Measurements from ENCODE around the gene ZFPM1.
"Not testable (repeated sequence)": the region's sequence is repeated elsewhere in the genome, so short reads cannot be mapped to it uniquely, and the experiment has no call there.

ZFPM1 gene

DNA sequence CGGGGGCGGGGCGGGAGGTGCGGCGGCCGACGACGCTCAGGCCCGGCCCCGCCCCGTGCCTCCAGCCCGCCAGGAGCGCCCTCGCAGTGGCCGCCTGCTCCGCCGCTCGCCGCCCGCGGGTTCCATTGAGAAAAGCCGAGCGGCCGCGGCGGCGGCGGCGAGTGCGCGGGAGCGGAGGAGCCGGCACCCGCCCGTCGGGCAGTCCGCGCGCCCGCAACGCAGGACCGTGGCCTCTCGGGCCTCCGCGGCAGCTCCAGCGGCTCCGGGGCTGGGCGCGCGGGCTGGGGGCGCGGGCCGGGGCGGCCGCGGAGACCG, at the start of gene ZFPM1:
Gene ZFPM1 (plus strand): TSS at position 64 of the 315 bp plus-strand sequence. CDS start 359 bp downstream, outside the sequence.
- Histone ChIP-seq H3K27ac (ENCODE audit: low read length) (no peak within 1 kb of the TSS), H3K27me3 (ENCODE audit: low read depth, low read length) (peaks cover 1% of the 10 kb centered on the region), H3K4me1 (ENCODE audit: control insufficient read depth in 1 of 2, insufficient read depth in 2 of 2, low read length in 2 of 2) (peaks cover 0 to 32% of the 10 kb centered on the region in 2 donors)

DNA sequence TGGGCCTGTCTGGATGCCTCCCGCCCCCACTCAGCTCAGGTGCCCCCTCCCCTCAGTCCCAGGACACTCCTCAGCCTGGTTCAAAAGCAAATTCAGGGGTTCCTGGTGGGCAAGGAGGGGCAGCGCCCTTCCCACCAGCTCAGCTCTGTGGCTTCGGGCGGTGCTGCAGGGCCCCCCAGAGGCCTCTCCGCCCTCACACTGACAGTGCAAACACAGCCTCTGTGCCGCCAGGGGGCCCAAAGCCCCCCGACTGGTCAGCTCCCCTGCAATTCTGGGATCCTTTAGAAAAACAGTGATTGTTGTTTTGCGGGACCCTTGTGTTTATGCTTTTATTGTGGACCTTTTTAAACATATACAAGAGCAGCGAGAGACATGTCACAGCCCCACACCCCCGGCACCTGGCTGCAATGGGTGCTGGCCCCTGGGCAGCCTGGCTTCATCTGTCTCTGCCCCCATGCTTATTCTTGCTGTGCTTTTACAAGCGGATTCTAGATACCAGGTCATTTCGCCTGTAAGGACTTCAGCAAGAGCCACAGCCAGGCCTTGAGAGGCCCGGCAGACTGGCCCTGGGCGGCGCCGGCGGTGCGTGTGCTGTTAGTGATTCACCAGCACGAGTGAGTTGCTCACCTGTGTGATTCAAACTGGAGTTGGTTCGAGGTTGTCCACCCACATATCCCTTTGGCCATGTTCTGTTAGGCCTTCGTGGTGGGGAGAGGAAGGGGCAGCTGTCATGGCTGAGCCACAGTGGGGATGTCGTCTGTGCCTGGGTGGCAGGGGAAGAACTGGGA, 49.1 kb upstream of the ZFPM1 start:
- Histone ChIP-seq H3K4me1 (ENCODE audit: control insufficient read depth in 1 of 2, insufficient read depth in 2 of 2, low read length in 2 of 2) (no peaks in the 10 kb centered on the region), H3K27me3 (ENCODE audit: low read depth, low read length) (no peaks in the 10 kb centered on the region), H3K9me3 (ENCODE audit: control insufficient read depth in 1 of 2, low read length in 2 of 2) (no peaks in the 10 kb centered on the region)

More for the DNA sequence above, at the start of gene ZFPM1:
- Histone ChIP-seq H3K9me3 (ENCODE audit: control insufficient read depth in 1 of 2, low read length in 2 of 2) (no peaks in the 10 kb centered on the region), H3K36me3 (ENCODE audit: control insufficient read depth in 1 of 2, insufficient read depth in 2 of 2, low read length in 2 of 2) (no peaks in the 10 kb centered on the region), H3K4me3 (ENCODE audit: low read depth in 1 of 2, low read length in 2 of 2) (peak within 1 kb of the TSS; percentile 68 to 73)

DNA sequence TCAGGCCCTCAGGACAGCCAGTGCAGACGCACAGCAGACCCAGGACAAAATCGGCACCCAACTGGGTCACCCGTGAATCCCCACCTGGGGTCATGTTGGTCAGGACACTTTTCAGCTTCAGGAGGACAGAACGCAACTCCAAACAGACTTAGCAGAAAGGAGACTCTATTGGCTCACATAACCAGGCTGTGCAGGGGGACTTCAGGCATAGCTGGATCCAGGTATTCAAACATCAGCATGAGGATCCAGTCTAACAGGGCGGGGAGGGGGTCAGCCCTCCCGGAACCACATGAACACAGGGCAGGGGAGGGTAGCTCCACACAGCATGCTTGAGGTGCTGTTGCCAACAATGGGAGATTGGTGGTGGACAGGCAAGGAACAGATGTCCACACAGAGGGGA, 48.3 kb upstream of the ZFPM1 start:
- Histone ChIP-seq H3K27me3 (ENCODE audit: low read depth, low read length) (no peaks in the 10 kb centered on the region), H3K4me1 (ENCODE audit: control insufficient read depth in 1 of 2, insufficient read depth in 2 of 2, low read length in 2 of 2) (no peaks in the 10 kb centered on the region), H3K9me3 (ENCODE audit: control insufficient read depth in 1 of 2, low read length in 2 of 2) (no peaks in the 10 kb centered on the region), H3K27ac (ENCODE audit: low read length) (no peak overlapping the region), H3K36me3 (ENCODE audit: control insufficient read depth in 1 of 2, insufficient read depth in 2 of 2, low read length in 2 of 2) (no peaks in the 10 kb centered on the region), H3K4me3 (ENCODE audit: low read depth in 1 of 2, low read length in 2 of 2) (no peak overlapping the region)

More for the DNA sequence above, 49.1 kb upstream of the ZFPM1 start:
- H3K4me3 ChIP-seq (ENCODE audit: low read depth in 1 of 2, low read length in 2 of 2) = no peak overlapping the region
- no peaks in the 10 kb centered on the region for H3K36me3 ChIP-seq (ENCODE audit: control insufficient read depth in 1 of 2, insufficient read depth in 2 of 2, low read length in 2 of 2)
- H3K27ac ChIP-seq (ENCODE audit: low read length) = no peak overlapping the region

DNA sequence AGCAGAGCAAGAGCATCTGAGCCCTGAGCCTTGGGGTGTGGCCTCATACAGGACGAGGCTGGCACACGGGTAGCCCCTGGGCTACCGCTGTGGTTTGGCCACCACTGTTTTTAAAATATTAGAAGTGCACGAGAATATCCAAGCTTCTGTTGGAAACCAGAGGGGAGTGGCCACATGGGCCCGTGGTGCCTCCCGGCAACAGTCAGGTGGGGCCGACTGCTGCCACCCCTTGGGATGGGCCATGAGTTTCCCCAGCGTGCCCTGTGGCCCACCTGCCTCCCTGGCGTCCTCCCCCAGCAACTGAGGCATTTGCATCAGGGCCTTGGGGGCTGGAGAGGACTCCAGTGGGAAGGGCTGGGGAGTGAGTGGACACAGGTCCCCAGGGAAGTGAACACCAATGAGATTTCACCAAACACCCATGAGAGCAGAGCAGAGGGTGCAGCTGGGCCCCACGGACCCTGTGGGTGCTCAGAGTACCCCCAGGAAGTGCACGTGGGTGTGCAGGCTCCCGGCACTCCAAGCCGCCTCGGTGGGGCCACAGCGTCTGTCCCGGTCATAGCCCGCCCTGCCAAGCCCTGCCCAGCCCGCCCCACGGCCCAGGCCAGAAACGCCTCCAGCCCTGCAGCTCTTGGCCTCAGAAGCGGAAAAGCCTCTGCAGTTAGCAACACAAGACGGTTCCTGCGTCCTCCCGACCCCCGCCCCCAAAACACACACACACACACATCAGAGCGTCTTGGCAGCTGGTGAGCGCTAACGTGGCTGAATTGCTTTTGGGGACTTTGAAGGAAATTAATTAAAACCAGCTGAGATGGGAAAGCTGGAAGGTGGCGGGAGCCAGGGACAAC, 47.6 kb upstream of the ZFPM1 start:
- H3K4me1 ChIP-seq (ENCODE audit: control insufficient read depth in 1 of 2, insufficient read depth in 2 of 2, low read length in 2 of 2) = no peaks in the 10 kb centered on the region
- no peaks in the 10 kb centered on the region for H3K36me3 ChIP-seq (ENCODE audit: control insufficient read depth in 1 of 2, insufficient read depth in 2 of 2, low read length in 2 of 2)
- no peaks in the 10 kb centered on the region for H3K27me3 ChIP-seq (ENCODE audit: low read depth, low read length)
- peak overlapping the region in 1 of 2 donors; percentile 17 for H3K4me3 ChIP-seq (ENCODE audit: low read depth in 1 of 2, low read length in 2 of 2)
- H3K9me3 ChIP-seq (ENCODE audit: control insufficient read depth in 1 of 2, low read length in 2 of 2) = no peaks in the 10 kb centered on the region
- no peak overlapping the region for H3K27ac ChIP-seq (ENCODE audit: low read length)

DNA sequence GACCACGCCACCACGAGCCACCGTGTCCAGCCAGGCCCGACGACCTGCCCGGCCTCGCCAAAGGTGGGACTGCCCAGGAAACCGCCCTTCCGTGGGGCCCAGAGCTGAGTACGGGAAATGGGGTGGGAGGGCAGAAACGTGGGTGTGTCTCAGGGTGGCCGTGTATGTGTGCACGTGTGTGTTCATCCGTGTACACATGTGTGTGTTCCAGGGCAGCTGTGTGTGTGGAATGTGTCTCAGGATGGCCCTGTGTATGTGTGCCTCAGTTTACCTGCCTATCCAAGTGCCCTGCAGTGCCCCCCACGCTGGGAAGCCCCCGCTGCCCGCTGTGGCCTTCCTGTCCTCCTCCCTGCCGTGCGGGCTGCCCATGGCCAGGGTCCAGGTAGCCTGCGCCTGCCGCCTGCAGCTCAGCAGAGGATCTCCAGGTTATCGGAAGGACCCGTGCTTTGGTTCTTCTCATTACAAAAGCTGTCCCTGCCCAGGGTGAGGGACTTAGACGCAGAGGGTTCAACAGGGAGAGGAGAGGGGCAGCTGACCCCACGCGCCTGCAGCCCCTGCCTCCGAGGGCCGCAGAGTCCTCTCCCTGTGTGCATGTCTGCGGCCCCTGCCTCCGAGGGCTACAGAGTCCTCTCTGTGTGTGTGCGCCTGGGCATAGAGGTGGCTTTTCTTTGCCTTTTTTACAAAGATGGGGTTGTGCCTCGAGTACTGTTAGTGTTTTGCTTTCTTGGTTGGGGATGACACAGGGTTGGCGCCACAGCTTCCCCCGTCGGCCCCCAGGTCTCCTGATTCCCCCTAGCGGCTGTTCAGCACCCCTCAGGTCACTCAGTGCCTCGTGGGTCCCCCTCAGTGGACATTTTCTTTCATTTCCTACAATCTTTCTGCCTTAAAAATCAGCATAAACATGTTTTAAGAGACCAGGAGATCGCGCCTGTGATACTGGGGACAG, 46.7 kb upstream of the ZFPM1 start:
- H3K36me3 ChIP-seq (ENCODE audit: control insufficient read depth in 1 of 2, insufficient read depth in 2 of 2, low read length in 2 of 2) = no peaks in the 10 kb centered on the region
- H3K27me3 ChIP-seq (ENCODE audit: low read depth, low read length) = no peaks in the 10 kb centered on the region
- no peaks in the 10 kb centered on the region for H3K4me1 ChIP-seq (ENCODE audit: control insufficient read depth in 1 of 2, insufficient read depth in 2 of 2, low read length in 2 of 2)
- no peaks in the 10 kb centered on the region for H3K9me3 ChIP-seq (ENCODE audit: control insufficient read depth in 1 of 2, low read length in 2 of 2)
- peak overlapping the region in 1 of 2 donors; percentile 17 for H3K4me3 ChIP-seq (ENCODE audit: low read depth in 1 of 2, low read length in 2 of 2)
- no peak overlapping the region for H3K27ac ChIP-seq (ENCODE audit: low read length)

DNA sequence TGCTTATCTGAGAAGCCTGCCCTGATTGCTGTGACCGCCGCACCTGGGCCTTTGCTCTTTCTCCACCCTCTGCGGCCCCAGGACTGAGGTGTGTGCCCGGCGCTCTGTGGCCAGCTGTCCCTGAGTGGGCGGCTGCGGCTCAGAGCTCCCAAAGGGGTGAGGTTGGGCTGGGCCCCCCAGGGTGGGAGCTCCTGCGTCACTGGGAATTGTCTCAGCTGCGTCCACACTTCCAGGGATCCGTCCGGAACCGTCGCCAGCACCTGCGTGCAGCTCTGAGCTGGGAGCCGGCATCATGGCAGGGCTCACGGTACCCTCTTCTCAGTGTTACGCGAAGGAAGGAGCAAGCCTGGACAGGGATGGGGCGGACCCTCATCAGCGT, 46.0 kb upstream of the ZFPM1 start:
- H3K27me3 ChIP-seq (ENCODE audit: low read depth, low read length) = no peaks in the 10 kb centered on the region
- no peaks in the 10 kb centered on the region for H3K36me3 ChIP-seq (ENCODE audit: control insufficient read depth in 1 of 2, insufficient read depth in 2 of 2, low read length in 2 of 2)

DNA sequence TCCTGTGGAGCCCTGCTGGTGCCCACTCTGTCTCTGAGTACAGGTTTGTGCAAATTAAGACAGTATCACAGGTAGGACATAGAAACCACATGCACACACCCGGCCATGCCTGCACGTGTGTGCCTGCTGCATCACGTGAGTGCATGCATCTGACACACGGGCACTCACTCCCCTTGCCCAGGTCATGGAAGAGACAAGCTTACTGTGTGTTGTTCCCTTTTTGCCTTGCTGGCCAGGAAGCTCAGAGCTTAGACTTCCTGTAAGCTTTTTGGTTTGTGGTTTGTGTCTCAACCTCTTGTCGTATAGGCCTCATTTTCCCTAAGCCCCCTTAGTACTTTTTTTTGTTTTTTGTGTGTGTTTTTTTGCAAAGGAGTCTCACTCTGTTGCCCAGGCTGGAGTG, 45.3 kb upstream of the ZFPM1 start:
- Histone ChIP-seq H3K27ac (ENCODE audit: low read length) (no peak overlapping the region), H3K4me1 (ENCODE audit: control insufficient read depth in 1 of 2, insufficient read depth in 2 of 2, low read length in 2 of 2) (no peaks in the 10 kb centered on the region), H3K4me3 (ENCODE audit: low read depth in 1 of 2, low read length in 2 of 2) (no peak overlapping the region), H3K27me3 (ENCODE audit: low read depth, low read length) (no peaks in the 10 kb centered on the region), H3K36me3 (ENCODE audit: control insufficient read depth in 1 of 2, insufficient read depth in 2 of 2, low read length in 2 of 2) (no peaks in the 10 kb centered on the region), H3K9me3 (ENCODE audit: control insufficient read depth in 1 of 2, low read length in 2 of 2) (no peaks in the 10 kb centered on the region)

More for the DNA sequence above, 46.0 kb upstream of the ZFPM1 start:
- no peak overlapping the region for H3K27ac ChIP-seq (ENCODE audit: low read length)
- H3K9me3 ChIP-seq (ENCODE audit: control insufficient read depth in 1 of 2, low read length in 2 of 2) = no peaks in the 10 kb centered on the region
- H3K4me1 ChIP-seq (ENCODE audit: control insufficient read depth in 1 of 2, insufficient read depth in 2 of 2, low read length in 2 of 2) = no peaks in the 10 kb centered on the region
- H3K4me3 ChIP-seq (ENCODE audit: low read depth in 1 of 2, low read length in 2 of 2) = no peak overlapping the region

DNA sequence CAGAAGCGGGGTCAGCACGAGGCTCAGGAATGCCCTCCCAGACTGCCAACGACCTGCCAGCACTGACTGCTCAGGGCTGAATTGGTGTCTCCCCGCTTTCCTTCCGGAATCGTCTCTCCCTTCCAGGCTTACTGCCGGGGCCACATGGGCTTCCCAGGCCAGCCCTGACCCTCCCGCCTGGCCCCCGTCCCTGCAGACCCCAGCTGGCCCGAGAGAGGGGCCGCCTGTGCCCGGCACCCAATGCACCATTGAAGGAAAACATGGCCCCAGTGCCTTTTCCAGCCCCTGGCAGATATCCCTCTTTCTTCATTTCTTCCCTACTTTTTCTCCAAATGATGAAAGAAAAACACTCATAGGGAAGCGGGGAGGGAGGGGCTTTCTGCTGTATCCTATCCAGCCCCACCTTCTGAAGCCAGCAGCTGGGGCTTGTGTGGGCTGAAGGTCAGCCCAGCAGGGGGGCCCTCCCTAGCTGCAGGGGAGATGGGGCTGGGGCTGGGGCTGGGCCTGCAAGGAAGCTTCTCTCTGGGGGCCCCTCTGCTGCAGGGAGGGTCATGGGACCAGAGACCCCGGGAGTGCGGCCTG, 44.4 kb upstream of the ZFPM1 start:
- Histone ChIP-seq H3K4me1 (ENCODE audit: control insufficient read depth in 1 of 2, insufficient read depth in 2 of 2, low read length in 2 of 2) (no peaks in the 10 kb centered on the region), H3K9me3 (ENCODE audit: control insufficient read depth in 1 of 2, low read length in 2 of 2) (no peaks in the 10 kb centered on the region), H3K36me3 (ENCODE audit: control insufficient read depth in 1 of 2, insufficient read depth in 2 of 2, low read length in 2 of 2) (no peaks in the 10 kb centered on the region), H3K4me3 (ENCODE audit: low read depth in 1 of 2, low read length in 2 of 2) (no peak overlapping the region), H3K27ac (ENCODE audit: low read length) (no peak overlapping the region), H3K27me3 (ENCODE audit: low read depth, low read length) (no peaks in the 10 kb centered on the region)

DNA sequence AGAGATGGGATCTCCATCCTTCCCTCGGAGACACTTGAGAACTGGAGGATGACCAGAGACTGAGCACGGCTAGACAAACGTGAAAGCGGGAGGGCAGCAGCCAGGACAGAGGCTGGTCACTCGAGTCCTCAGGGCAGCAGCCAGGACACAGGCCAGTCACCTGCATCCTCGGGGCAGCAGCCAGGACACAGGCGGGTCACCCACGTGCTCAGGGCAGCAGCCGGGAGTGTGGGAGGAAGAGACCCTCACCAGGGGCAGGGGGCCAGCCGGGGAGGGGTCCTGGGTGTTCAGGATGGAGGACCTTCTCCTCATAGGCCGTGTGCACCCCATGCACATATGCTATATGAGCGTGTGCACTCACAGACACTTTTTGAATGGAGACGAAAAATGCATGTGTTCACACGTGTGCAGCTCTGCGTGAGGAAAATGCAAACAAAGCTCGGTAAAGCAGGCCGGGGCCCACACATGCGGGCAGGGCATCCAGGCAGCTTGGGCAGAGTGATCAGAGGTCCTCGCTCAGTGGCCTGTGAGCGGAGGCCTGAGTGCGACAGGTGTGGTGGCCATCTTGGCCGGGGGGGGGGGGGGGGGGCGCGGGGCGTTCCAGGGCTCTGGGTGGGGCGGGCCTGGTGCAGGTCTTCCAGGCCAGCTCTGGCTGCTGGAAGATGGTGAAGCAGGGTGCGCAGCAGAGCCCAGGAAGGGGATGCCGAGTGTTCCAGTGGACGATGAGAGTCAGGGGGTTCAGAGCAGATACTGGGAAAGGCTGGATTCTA, 43.6 kb upstream of the ZFPM1 start:
- H3K36me3 ChIP-seq (ENCODE audit: control insufficient read depth in 1 of 2, insufficient read depth in 2 of 2, low read length in 2 of 2) = no peaks in the 10 kb centered on the region
- no peaks in the 10 kb centered on the region for H3K9me3 ChIP-seq (ENCODE audit: control insufficient read depth in 1 of 2, low read length in 2 of 2)
- H3K27ac ChIP-seq (ENCODE audit: low read length) = no peak overlapping the region
- H3K4me3 ChIP-seq (ENCODE audit: low read depth in 1 of 2, low read length in 2 of 2) = no peak overlapping the region
- no peaks in the 10 kb centered on the region for H3K27me3 ChIP-seq (ENCODE audit: low read depth, low read length)
- H3K4me1 ChIP-seq (ENCODE audit: control insufficient read depth in 1 of 2, insufficient read depth in 2 of 2, low read length in 2 of 2) = no peaks in the 10 kb centered on the region

DNA sequence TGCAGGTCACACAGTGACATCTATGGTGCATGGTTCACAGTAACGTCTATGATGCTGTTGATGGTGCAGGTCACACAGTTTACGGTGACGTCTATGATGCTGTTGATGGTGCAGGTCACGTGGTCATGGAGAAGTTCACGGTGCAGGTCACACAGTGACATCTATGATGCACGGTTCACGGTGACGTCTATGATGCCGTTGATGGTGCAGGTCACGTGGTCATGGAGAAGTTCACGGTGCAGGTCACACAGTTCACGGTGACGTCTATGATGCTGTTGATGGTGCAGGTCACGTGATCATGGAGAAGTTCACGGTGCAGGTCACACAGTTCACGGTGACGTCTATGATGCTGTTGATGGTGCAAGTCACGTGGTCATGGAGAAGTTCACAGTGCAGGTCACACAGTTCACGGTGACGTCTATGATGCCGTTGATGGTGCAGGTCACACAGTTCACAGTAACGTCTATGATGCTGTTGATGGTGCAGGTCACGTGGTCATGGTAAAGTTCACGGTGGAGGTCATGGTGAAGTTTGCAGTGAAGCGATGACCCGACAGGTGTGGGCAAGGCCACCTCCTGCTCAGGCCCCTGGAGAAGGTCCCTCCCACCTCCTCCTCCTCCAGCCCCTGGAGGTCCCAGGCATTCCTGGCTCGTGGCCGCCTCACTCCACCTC, 42.6 kb upstream of the ZFPM1 start:
- H3K4me1 ChIP-seq (ENCODE audit: control insufficient read depth in 1 of 2, insufficient read depth in 2 of 2, low read length in 2 of 2); H3K4me3 ChIP-seq (ENCODE audit: low read depth in 1 of 2, low read length in 2 of 2); H3K36me3 ChIP-seq (ENCODE audit: control insufficient read depth in 1 of 2, insufficient read depth in 2 of 2, low read length in 2 of 2); H3K9me3 ChIP-seq (ENCODE audit: control insufficient read depth in 1 of 2, low read length in 2 of 2); H3K27me3 ChIP-seq (ENCODE audit: low read depth, low read length); H3K27ac ChIP-seq (ENCODE audit: low read length): not testable (repeated sequence)

Measured in muscle layer of duodenum (tissue), 2 donors.